A549 (cell line): ENCODE measurements around the gene SLC9A3. TPM values are rescaled to one million over a fixed set of nuclear protein-coding genes. Genes with fewer than 3 reads are reported as not detected.
A peak's percentile ranks its signal among the peaks of the same experiment; 100 is the strongest.

Experiments used
- ATAC-seq, 2 experiments: fragments of 200-7000 bp in 1 of 2; fragments of >200 bp in 1 of 2; cut with Nextera tagmentation in 1 of 2; cut with Tn5 transposase in 1 of 2; 3 replicates each; pipeline versions ENCODE4 v1.8.0 to v1.9.1; 2018 to 2020; ENCODE audit warnings: mild to moderate bottlenecking in 1 of 2, moderate library complexity in 1 of 2
- CTCF ChIA-PET: fragments of 300-600 bp; sonication (Branson Sonifier 250); formaldehyde crosslinking; extraction: SDS; loops from one replicate; lab custom pipeline; 2021; ENCODE audit warnings: antibody characterized with exemption, inconsistent platforms; lab: Yijun Ruan, JAX
- POLR2A ChIA-PET: fragments of 350-600 bp; formaldehyde crosslinking; extraction: SDS; loops from one replicate; lab custom pipeline; 2021; ENCODE audit warnings: antibody characterized with exemption, inconsistent platforms; lab: Yijun Ruan, JAX
- DNase-seq, 2 experiments: peaks; one replicate each; pipeline versions ENCODE4 v3.0.0 to v3.0.0-alpha.2; 2011 to 2016; ENCODE audit warnings: low read depth in 1 of 2, low spot score in 1 of 2
- FAIRE-seq: peaks from 2 replicates; lab custom pipeline; 2011; peaks lifted over from hg19 to GRCh38; lab: Jason Lieb, UNC
- H3K27ac ChIP-seq, 2 experiments: fragments of >200 bp; sonication (Bioruptor Twin); formaldehyde crosslinking; 3 replicates each; pipeline ENCODE4 v1.5.1; 2016 to 2017
- H3K4me1 ChIP-seq: fragments of >200 bp; sonication (Bioruptor Twin); formaldehyde crosslinking; 3 replicates; pipeline ENCODE4 v1.6.1; 2016
- H3K4me2 ChIP-seq: fragments of >200 bp; sonication (Bioruptor Twin); formaldehyde crosslinking; 3 replicates; pipeline ENCODE4 v1.6.1; 2016
- H3K4me3 ChIP-seq: fragments of >200 bp; sonication (Bioruptor Twin); formaldehyde crosslinking; 3 replicates; pipeline ENCODE4 v1.5.1; 2016
- H3K9me3 ChIP-seq: fragments of >200 bp; sonication (Bioruptor Twin); formaldehyde crosslinking; 3 replicates; pipeline ENCODE4 v1.6.1; 2016
- ATOH8 ChIP-seq: fragments of 250-450 bp; sonication (Bioruptor Pico); IDR thresholded peaks from 2 replicates; pipeline ENCODE4 v1.5.0; 2020; ENCODE audit warnings: low read depth, mild to moderate bottlenecking, moderate library complexity
- CTCF ChIP-seq: fragments of >200 bp; sonication (Bioruptor Twin); formaldehyde crosslinking; IDR thresholded peaks from 3 replicates; pipeline ENCODE4 v1.5.1; 2016
- E2F6 ChIP-seq: IDR thresholded peaks from 2 replicates; pipeline ENCODE4 v1.6.1; 2012; ENCODE audit warnings: low read depth, borderline replicate concordance
- FOSL2 ChIP-seq, 2 experiments: fragments of 450-650 bp in 1 of 2; fragments of >200 bp in 1 of 2; sonication (Bioruptor Twin) in 1 of 2; formaldehyde crosslinking; IDR thresholded peaks; 2 replicates each; pipeline versions ENCODE4 v1.5.0 to v1.6.1; 2016 to 2020; ENCODE audit warnings: mild to moderate bottlenecking in 1 of 2, moderate library complexity in 1 of 2
- GATA3 ChIP-seq: IDR thresholded peaks from 2 replicates; pipeline ENCODE4 v1.6.1; 2012; ENCODE audit warnings: borderline replicate concordance
- JUNB ChIP-seq: fragments of >200 bp; sonication (Bioruptor Twin); formaldehyde crosslinking; IDR thresholded peaks from 2 replicates; pipeline ENCODE4 v1.6.1; 2016
- KDM5A ChIP-seq: fragments of 200-600 bp; sonication (generic); IDR thresholded peaks from 2 replicates; pipeline ENCODE4 v1.6.1; 2016; ENCODE audit warnings: antibody characterized with exemption, mild to moderate bottlenecking
- MAX ChIP-seq: IDR thresholded peaks from 2 replicates; pipeline ENCODE4 v1.6.1; 2012
- POLR2A ChIP-seq: IDR thresholded peaks from 2 replicates; pipeline ENCODE4 v1.6.1; 2012; ENCODE audit warnings: mild to moderate bottlenecking, low read length
- RAD21 ChIP-seq, 2 experiments: fragments of >200 bp in 1 of 2; sonication (Bioruptor Twin) in 1 of 2; formaldehyde crosslinking in 1 of 2; IDR thresholded peaks in 1 of 2; conservative IDR thresholded peaks in 1 of 2; 2 replicates in 1 of 2; 3 replicates in 1 of 2; pipeline ENCODE4 v1.6.1; 2012 to 2018; ENCODE audit warnings: inconsistent platforms in 1 of 2
- RARB ChIP-seq: fragments of 250-450 bp; sonication (Bioruptor Pico); IDR thresholded peaks from 2 replicates; pipeline ENCODE4 v1.8.0; 2021; ENCODE audit warnings: mild to moderate bottlenecking, moderate library complexity
- SMC3 ChIP-seq: fragments of >200 bp; sonication (Bioruptor Twin); formaldehyde crosslinking; IDR thresholded peaks from 3 replicates; pipeline ENCODE4 v1.6.1; 2018; ENCODE audit warnings: inconsistent platforms
- TFCP2L1 ChIP-seq: fragments of 250-450 bp; sonication (Bioruptor Pico); IDR thresholded peaks from 2 replicates; pipeline ENCODE4 v1.5.0; 2021; ENCODE audit warnings: mild to moderate bottlenecking
- TP53 ChIP-seq: fragments of 250-450 bp; sonication (Bioruptor Pico); IDR thresholded peaks from 2 replicates; pipeline ENCODE4 v1.5.0; 2021; ENCODE audit warnings: mild to moderate bottlenecking, moderate library complexity
- ZNF302 ChIP-seq: fragments of 250-450 bp; sonication (Bioruptor Pico); IDR thresholded peaks from 2 replicates; pipeline ENCODE4 v1.9.0; 2021; ENCODE audit warnings: inconsistent platforms, mild to moderate bottlenecking, moderate library complexity
- WGBS: methylation state at CpG from one replicate; pipeline ENCODE4 v1.1.6; 2017; ENCODE audit errors: missing lambda C conversion rate; 5-methylcytosine and 5-hydroxymethylcytosine counted together
- polyA plus RNA-seq, 4 experiments: library from polyadenylated mRNA; depleted of rRNA in 3 of 4; stranded (reverse); fragments of >200 nt; fragmentation: RNase III in 1 of 4; extraction: RNeasy Plus Mini Kit Qiagen cat#74134 plus additional on column Dnase treatment in 1 of 4; gene quantifications; 2 replicates in 3 of 4; 3 replicates in 1 of 4; pipeline ENCODE4 v1.2.3, GENCODE V29; 2011 to 2017

The SLC9A3 gene
- polyA plus RNA-seq, 2 of the 4 experiments (the other 2 are of a cell fraction), result 1.3 TPM

- TF ChIP-seq E2F6 (no peak), ZNF302 (CRISPR knock-in tag) (no peak), TFCP2L1 (no peak), JUNB (no peak), MAX (no peak), FOSL2 (IDR thresholded peaks at IDR 0.05) (no peak), FOSL2 (CRISPR knock-in tag; IDR thresholded peaks at IDR 0.05) (no peak), GATA3 (no peak), ATOH8 (CRISPR knock-in tag) (no peak), TP53 (CRISPR knock-in tag) (no peak), KDM5A (no peak)
These were observed 86.9 kb downstream of the SLC9A3 start (continued) for GRCh38 chr5:437281-437771.

GRCh38 chr5:436641-436975 lies 87.6 kb downstream of the SLC9A3 start:
- H3K4me2 ChIP-seq, result no peak overlapping the region
- no peaks in the 10 kb centered on the region for H3K4me1 ChIP-seq
- CTCF ChIA-PET, result interaction anchor here (0.7 to 10.7 kb wide), 10 partner anchors 8 to 125 kb away, joined by 3 to 186 read pairs (median 4); partner anchors contain the start of gene AHRR
- peak; percentile 6; the same call in 2 of the 3 replicates for TF ChIP-seq CTCF
- TF ChIP-seq RARB (CRISPR knock-in tag), result no peak
- no peak for FAIRE-seq
- no peak overlapping the region for H3K27ac ChIP-seq
- POLR2A ChIA-PET, result no interaction called here
- WGBS, result 21% methylated on average over 5 of the region's 5 CpGs
- no peaks in the 10 kb centered on the region for H3K9me3 ChIP-seq
- peak in 1 of 2 experiments; percentile 16; a peak in 2 of 6 replicates for ATAC-seq
- no peak for DNase-seq
- H3K4me3 ChIP-seq, result no peak overlapping the region

- no peak for FAIRE-seq
- H3K9me3 ChIP-seq, result no peaks in the 10 kb centered on the region
- peak; percentile 43 to 66 for DNase-seq
- TF ChIP-seq CTCF (peak; percentile 41), SMC3 (peak; percentile 50), KDM5A (no peak), POLR2A (no peak), RAD21 (conservative IDR thresholded peaks at IDR 0.05 in 1 of 2, IDR thresholded peaks at IDR 0.05 in 1 of 2) (peak; percentile 36 to 67; a peak in 4 of 5 replicates)
- H3K27ac ChIP-seq, result no peak overlapping the region
- no peaks in the 10 kb centered on the region for H3K4me1 ChIP-seq
- WGBS, result 61% methylated on average over 15 of the region's 18 CpGs
- H3K4me2 ChIP-seq, result no peak overlapping the region
- ChIA-PET CTCF (interaction anchor here (0.7 to 10.7 kb wide), 10 partner anchors 8 to 124 kb away, joined by 3 to 186 read pairs (median 4); partner anchors contain the start of gene AHRR), POLR2A (no interaction called here)
- peak; percentile 79 to 89 for ATAC-seq
- no peak overlapping the region for H3K4me3 ChIP-seq
These were observed 88.1 kb downstream of the SLC9A3 start for GRCh38 chr5:435961-436640.
